H9 (cell line): ENCODE results near the gene LDB2. TPM values are rescaled to one million over a fixed set of nuclear protein-coding genes. Genes with fewer than 3 reads are reported as not detected.

Experiments
- DNase-seq: peaks from one replicate; pipeline ENCODE4 v3.0.0-alpha.2; 2017
- H2AFZ ChIP-seq: one replicate; pipeline ENCODE4 v1.6.1; 2013; ENCODE audit warnings: mild to moderate bottlenecking, low read length, control low read depth, moderate library complexity
- H2AK5ac ChIP-seq: 2 replicates; pipeline ENCODE4 v1.6.1; 2013; ENCODE audit warnings: low read length, control low read depth, mixed read lengths; ENCODE audit not compliant: insufficient read length
- H2BK120ac ChIP-seq: one replicate; pipeline ENCODE4 v1.6.1; 2013; ENCODE audit warnings: low read depth, mild to moderate bottlenecking, low read length, control low read depth, inconsistent platforms; ENCODE audit not compliant: poor library complexity, severe bottlenecking
- H2BK12ac ChIP-seq: 2 replicates; pipeline ENCODE4 v1.6.1; 2013; ENCODE audit warnings: low read length, control low read depth, mixed read lengths, low read depth; ENCODE audit not compliant: insufficient read length
- H2BK15ac ChIP-seq: 2 replicates; pipeline ENCODE4 v1.6.1; 2013; ENCODE audit warnings: low read depth, low read length, control low read depth
- H2BK20ac ChIP-seq: one replicate; pipeline ENCODE4 v1.6.1; 2013; ENCODE audit warnings: low read depth, mild to moderate bottlenecking, low read length, control low read depth, inconsistent platforms; ENCODE audit not compliant: poor library complexity, severe bottlenecking
- H2BK5ac ChIP-seq: 2 replicates; pipeline ENCODE4 v1.6.1; 2013; ENCODE audit warnings: low read length, control low read depth, mixed read lengths; ENCODE audit not compliant: insufficient read length
- H3K14ac ChIP-seq: 2 replicates; pipeline ENCODE4 v1.6.1; 2013; ENCODE audit warnings: low read length, control low read depth; ENCODE audit not compliant: insufficient read depth
- H3K18ac ChIP-seq: 2 replicates; pipeline ENCODE4 v1.6.1; 2013; ENCODE audit warnings: low read depth, mild to moderate bottlenecking, mixed read lengths, low read length, control low read depth; ENCODE audit not compliant: insufficient read length
- H3K23ac ChIP-seq: 2 replicates; pipeline ENCODE4 v1.6.1; 2013; ENCODE audit warnings: low read length, control low read depth, mixed read lengths, low read depth; ENCODE audit not compliant: insufficient read length
- H3K23me2 ChIP-seq: 2 replicates; pipeline ENCODE4 v1.6.1; 2013; ENCODE audit warnings: low read depth, mild to moderate bottlenecking, mixed read lengths, low read length, control low read depth; ENCODE audit not compliant: insufficient read length, poor library complexity, severe bottlenecking
- H3K27ac ChIP-seq: 2 replicates; pipeline ENCODE4 v1.5.1; 2013; ENCODE audit warnings: low read length, control low read depth, mixed read lengths, low read depth; ENCODE audit not compliant: insufficient read length
- H3K27me3 ChIP-seq: 2 replicates; pipeline ENCODE4 v1.6.1; 2013; ENCODE audit warnings: low read length, control low read depth, inconsistent platforms; ENCODE audit not compliant: insufficient read depth
- H3K4ac ChIP-seq: 2 replicates; pipeline ENCODE4 v1.6.1; 2013; ENCODE audit warnings: low read depth, mild to moderate bottlenecking, control low read depth, inconsistent platforms, low read length, moderate library complexity
- H3K4me1 ChIP-seq: 2 replicates; pipeline ENCODE4 v1.6.1; 2013; ENCODE audit warnings: low read length, control low read depth, inconsistent platforms; ENCODE audit not compliant: insufficient read depth
- H3K4me2 ChIP-seq: 2 replicates; pipeline ENCODE4 v1.6.1; 2013; ENCODE audit warnings: low read length, control low read depth, mixed read lengths; ENCODE audit not compliant: insufficient read length, insufficient read depth
- H3K56ac ChIP-seq: 2 replicates; pipeline ENCODE4 v1.6.1; 2013; ENCODE audit warnings: low read depth, mild to moderate bottlenecking, mixed read lengths, low read length, control low read depth; ENCODE audit not compliant: insufficient read length
- H3K79me1 ChIP-seq: 2 replicates; pipeline ENCODE4 v1.6.1; 2013; ENCODE audit warnings: low read depth, mild to moderate bottlenecking, moderate library complexity, low read length, control low read depth, inconsistent platforms; ENCODE audit not compliant: insufficient read depth, poor library complexity, severe bottlenecking
- H3K79me2 ChIP-seq: 2 replicates; pipeline ENCODE4 v1.6.1; 2013; ENCODE audit warnings: low read length, control low read depth, inconsistent platforms; ENCODE audit not compliant: insufficient read depth
- H3K9ac ChIP-seq: 2 replicates; pipeline ENCODE4 v1.6.1; 2013; ENCODE audit warnings: low read length, control low read depth, mixed read lengths; ENCODE audit not compliant: insufficient read length; ENCODE audit errors: extremely low read depth
- H3K9me3 ChIP-seq: one replicate; pipeline ENCODE4 v1.6.1; 2013; ENCODE audit warnings: low read depth, low read length, inconsistent platforms; ENCODE audit not compliant: control insufficient read depth
- H3T11ph ChIP-seq: one replicate; pipeline ENCODE4 v1.6.1; 2013; ENCODE audit warnings: mild to moderate bottlenecking, low read length, control low read depth, inconsistent platforms
- H4K20me1 ChIP-seq: one replicate; pipeline ENCODE4 v1.6.1; 2013; ENCODE audit not compliant: control insufficient read depth, insufficient read length, insufficient read depth
- H4K5ac ChIP-seq: 2 replicates; pipeline ENCODE4 v1.6.1; 2013; ENCODE audit warnings: low read depth, mild to moderate bottlenecking, mixed read lengths, low read length, control low read depth; ENCODE audit not compliant: insufficient read length
- H4K8ac ChIP-seq: replicated peaks from 2 replicates; pipeline ENCODE4 v1.6.1; 2013; ENCODE audit warnings: low read length, control low read depth, mixed read lengths, low read depth; ENCODE audit not compliant: insufficient read length
- H4K91ac ChIP-seq: 2 replicates; pipeline ENCODE4 v1.6.1; 2013; ENCODE audit warnings: low read depth, mild to moderate bottlenecking, moderate library complexity, mixed read lengths, low read length, control low read depth; ENCODE audit not compliant: insufficient read length
- H3K27ac Mint-ChIP-seq, 3 experiments: 2 replicates in 2 of 3; 3 replicates in 1 of 3; pipeline ENCODE4 v1.8.0; 2020 to 2021; ENCODE audit warnings: mixed read lengths in 3 of 3, mild to moderate bottlenecking in 1 of 3, moderate library complexity in 1 of 3
- H3K27me3 Mint-ChIP-seq: 2 replicates; pipeline ENCODE4 v1.8.0; 2021; ENCODE audit warnings: low read depth, mild to moderate bottlenecking, moderate library complexity, mixed read lengths
- H3K36me3 Mint-ChIP-seq, 3 experiments: 2 replicates in 2 of 3; 3 replicates in 1 of 3; pipeline ENCODE4 v1.8.0; 2020 to 2021; ENCODE audit warnings: low read depth in 3 of 3, mixed read lengths in 3 of 3; ENCODE audit not compliant: insufficient read depth in 1 of 3
- H3K4me1 Mint-ChIP-seq, 2 experiments: 2 replicates each; pipeline ENCODE4 v1.8.0; 2020; ENCODE audit warnings: mixed read lengths in 2 of 2
- H3K4me3 Mint-ChIP-seq, 2 experiments: 2 replicates in 1 of 2; 3 replicates in 1 of 2; pipeline ENCODE4 v1.8.0; 2020 to 2021; ENCODE audit warnings: mild to moderate bottlenecking in 2 of 2, mixed read lengths in 2 of 2, moderate library complexity in 1 of 2
- H3K9me3 Mint-ChIP-seq, 2 experiments: 2 replicates in 1 of 2; 3 replicates in 1 of 2; pipeline ENCODE4 v1.8.0; 2020; ENCODE audit warnings: mild to moderate bottlenecking in 2 of 2, mixed read lengths in 2 of 2, moderate library complexity in 1 of 2
- WGBS: extraction: QIAGEN DNeasy Blood & Tissue Kit; methylation state at CpG from one replicate; pipeline ENCODE4 v1.1.7; 2013; ENCODE audit warnings: missing lambda C conversion rate, low lambda C conversion rate, mixed read lengths; ENCODE audit not compliant: insufficient read length; ENCODE audit errors: extremely low coverage; 5-methylcytosine and 5-hydroxymethylcytosine counted together
- total RNA-seq: library from RNA; stranded (reverse); gene quantifications from 2 replicates; pipeline ENCODE4 v1.2.1, GENCODE V29; 2021
- TF ChIP-seq, protein P1 (sequence below): fragments of 200-600 bp; sonication (generic); conservative IDR thresholded peaks from 3 replicates; pipeline ENCODE4 v1.8.0; 2021; ENCODE audit warnings: antibody characterized with exemption, mild to moderate bottlenecking

The LDB2 gene
- total RNA-seq, 1 experiment from 2014 or later: 22.5 TPM

DNA sequence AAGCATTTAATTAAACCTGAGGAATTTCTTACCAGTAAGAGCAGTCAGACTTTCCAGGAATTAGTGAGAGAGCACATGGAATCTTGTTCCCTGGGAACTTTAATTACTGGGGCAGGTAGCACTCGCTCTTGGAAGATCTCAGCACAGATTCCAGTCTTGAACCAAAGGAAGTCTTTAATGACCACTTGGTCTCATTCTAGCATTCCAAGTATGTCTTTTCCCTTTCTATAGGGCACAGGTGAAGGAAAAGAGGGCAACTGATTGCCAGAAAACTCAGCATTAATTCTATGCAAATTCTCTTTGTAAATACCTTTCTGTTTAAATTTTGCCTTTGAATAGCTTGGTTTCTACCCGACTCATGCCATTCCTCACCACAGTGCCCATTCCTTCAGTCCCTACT is 236.6 kb downstream of the LDB2 start:
- no peak overlapping the region for H2AK5ac ChIP-seq
- TF ChIP-seq, protein P1, sequence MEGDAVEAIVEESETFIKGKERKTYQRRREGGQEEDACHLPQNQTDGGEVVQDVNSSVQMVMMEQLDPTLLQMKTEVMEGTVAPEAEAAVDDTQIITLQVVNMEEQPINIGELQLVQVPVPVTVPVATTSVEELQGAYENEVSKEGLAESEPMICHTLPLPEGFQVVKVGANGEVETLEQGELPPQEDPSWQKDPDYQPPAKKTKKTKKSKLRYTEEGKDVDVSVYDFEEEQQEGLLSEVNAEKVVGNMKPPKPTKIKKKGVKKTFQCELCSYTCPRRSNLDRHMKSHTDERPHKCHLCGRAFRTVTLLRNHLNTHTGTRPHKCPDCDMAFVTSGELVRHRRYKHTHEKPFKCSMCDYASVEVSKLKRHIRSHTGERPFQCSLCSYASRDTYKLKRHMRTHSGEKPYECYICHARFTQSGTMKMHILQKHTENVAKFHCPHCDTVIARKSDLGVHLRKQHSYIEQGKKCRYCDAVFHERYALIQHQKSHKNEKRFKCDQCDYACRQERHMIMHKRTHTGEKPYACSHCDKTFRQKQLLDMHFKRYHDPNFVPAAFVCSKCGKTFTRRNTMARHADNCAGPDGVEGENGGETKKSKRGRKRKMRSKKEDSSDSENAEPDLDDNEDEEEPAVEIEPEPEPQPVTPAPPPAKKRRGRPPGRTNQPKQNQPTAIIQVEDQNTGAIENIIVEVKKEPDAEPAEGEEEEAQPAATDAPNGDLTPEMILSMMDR: no peak
- H3K18ac ChIP-seq: no peak overlapping the region
- Mint-ChIP-seq H3K27ac (peak overlapping the region in 1 of 3 experiments; percentile 32; a peak in 1 of 7 replicates), H3K27me3 (no peaks in the 10 kb centered on the region), H3K36me3 (peaks cover 18 to 27% (median 20%) of the 10 kb centered on the region in 3 experiments), H3K4me3 (no peak overlapping the region), H3K9me3 (peaks cover 0 to 15% of the 10 kb centered on the region in 2 experiments; a peak in 3 of 5 replicates), H3K4me1 (peaks cover 13 to 18% of the 10 kb centered on the region in 2 experiments)
- H4K8ac ChIP-seq: no peak overlapping the region
- no peak overlapping the region for H3K14ac ChIP-seq
- no peak overlapping the region for H3K27ac ChIP-seq
- H2BK20ac ChIP-seq: no peak overlapping the region
- H3K9me3 ChIP-seq: peaks cover 6% of the 10 kb centered on the region
- no peak overlapping the region for H2AFZ ChIP-seq
- no peaks in the 10 kb centered on the region for H4K20me1 ChIP-seq
- H4K91ac ChIP-seq: no peak overlapping the region
- no peaks in the 10 kb centered on the region for H3K23me2 ChIP-seq
- H3K79me2 ChIP-seq: no peaks in the 10 kb centered on the region
- no peak overlapping the region for H3K4ac ChIP-seq
- H2BK12ac ChIP-seq: no peak overlapping the region
- H2BK15ac ChIP-seq: no peak overlapping the region
- H3T11ph ChIP-seq: no peak overlapping the region
- H3K56ac ChIP-seq: no peak overlapping the region
- H3K9ac ChIP-seq: no peak overlapping the region
- no peak overlapping the region for H3K23ac ChIP-seq
- no peak overlapping the region for H2BK5ac ChIP-seq
- no peak overlapping the region for H4K5ac ChIP-seq
- H2BK120ac ChIP-seq: no peak overlapping the region
- no peaks in the 10 kb centered on the region for H3K79me1 ChIP-seq
- H3K27me3 ChIP-seq: no peaks in the 10 kb centered on the region
- peaks cover 8% of the 10 kb centered on the region for H3K4me1 ChIP-seq
- DNase-seq: no peak
- WGBS: no CpG with 5 or more reads among the region's 2 CpGs
- H3K4me2 ChIP-seq: no peak overlapping the region
